Measurements from ENCODE around the gene ZNF197. TPM values are rescaled to one million over a fixed set of nuclear protein-coding genes. Genes with fewer than 3 reads are reported as not detected.

Gene ZNF197
- total RNA-seq, 2 experiments from 2014 or later, result 10.6 to 11.6 TPM

GRCh38 chr3:44678480-44679116 is 53.8 kb downstream of the ZNF197 start:
- TF ChIP-seq CTCF (IDR thresholded peaks at IDR 0.05), result no peak
- Mint-ChIP-seq H3K36me3 (ENCODE audit: low read depth) (peaks cover 26% of the 10 kb centered on the region), H3K27ac (no peak overlapping the region), H3K4me3 (no peak overlapping the region), H3K27me3 (no peaks in the 10 kb centered on the region), H3K4me1 (ENCODE audit: low read depth) (no peaks in the 10 kb centered on the region), H3K9me3 (peaks cover 44% of the 10 kb centered on the region)
- no peak for ATAC-seq
- POLR2A ChIA-PET, result no interaction called here
- CTCF ChIA-PET, result no interaction called here
- DNase-seq, result no peak
- intact Hi-C loops (cut with micrococcal nuclease), result no loop called here

GRCh38 chr3:44680921-44681455 is 56.2 kb downstream of the ZNF197 start:
- no peak overlapping the region for H3K27ac Mint-ChIP-seq
- no peaks in the 10 kb centered on the region for H3K27me3 Mint-ChIP-seq
- H3K4me1 Mint-ChIP-seq (ENCODE audit: low read depth), result peaks cover 12% of the 10 kb centered on the region
- H3K36me3 Mint-ChIP-seq (ENCODE audit: low read depth), result peaks cover 47% of the 10 kb centered on the region
- DNase-seq, result no peak
- intact Hi-C loops (cut with micrococcal nuclease), result no loop called here
- CTCF ChIA-PET, result no interaction called here
- no peak for TF ChIP-seq CTCF (IDR thresholded peaks at IDR 0.05)
- ATAC-seq, result no peak
- POLR2A ChIA-PET, result no interaction called here
- peaks cover 44% of the 10 kb centered on the region for H3K9me3 Mint-ChIP-seq
- H3K4me3 Mint-ChIP-seq, result no peak overlapping the region

- H3K27ac Mint-ChIP-seq, result no peak overlapping the region
- intact Hi-C loops (cut with micrococcal nuclease), result no loop called here
- CTCF ChIA-PET, result interaction anchor here (1.0 kb wide), 1 partner anchor 8 kb away, joined by 3 read pairs; no protein-coding TSS in a partner anchor
- peaks cover under 1% of the 10 kb centered on the region for H3K27me3 Mint-ChIP-seq
- H3K9me3 Mint-ChIP-seq, result peaks cover 48% of the 10 kb centered on the region
- no peak for TF ChIP-seq CTCF (IDR thresholded peaks at IDR 0.05)
- POLR2A ChIA-PET, result no interaction called here
- DNase-seq (no peak), ATAC-seq (no peak)
- peaks cover 12% of the 10 kb centered on the region for H3K4me1 Mint-ChIP-seq (ENCODE audit: low read depth)
- peaks cover 45% of the 10 kb centered on the region for H3K36me3 Mint-ChIP-seq (ENCODE audit: low read depth)
- no peak overlapping the region for H3K4me3 Mint-ChIP-seq
These were observed 57.5 kb downstream of the ZNF197 start for GRCh38 chr3:44682182-44682896.

GRCh38 chr3:44685128-44685800 is 60.4 kb downstream of the ZNF197 start:
- ATAC-seq, result peak; percentile 95

More at GRCh38 chr3:44685128-44685800, 60.4 kb downstream of the ZNF197 start:
- TF ChIP-seq CTCF (IDR thresholded peaks at IDR 0.05), result no peak
- intact Hi-C loops (cut with micrococcal nuclease), result no loop called here
- CTCF ChIA-PET, result no interaction called here
- peak overlapping the region; percentile 76 for H3K4me3 Mint-ChIP-seq
- H3K4me1 Mint-ChIP-seq (ENCODE audit: low read depth), result peaks cover 12% of the 10 kb centered on the region
- H3K27ac Mint-ChIP-seq, result peak overlapping the region; percentile 73
- POLR2A ChIA-PET, result interaction anchor here (0.8 to 1.0 kb wide), 2 partner anchors 44 to 61 kb away, joined by 3 read pairs; partner anchors contain the start of genes ZNF197 and ZNF501
- peaks cover 42% of the 10 kb centered on the region for H3K36me3 Mint-ChIP-seq (ENCODE audit: low read depth)
- peak; percentile 86 for DNase-seq
- H3K9me3 Mint-ChIP-seq, result peaks cover 42% of the 10 kb centered on the region
- H3K27me3 Mint-ChIP-seq, result peaks cover 13% of the 10 kb centered on the region
